CD4-positive, alpha-beta T cell (primary cell): ENCODE data around the gene LKAAEAR1. TPM values are rescaled to one million over a fixed set of nuclear protein-coding genes. Genes with fewer than 3 reads are reported as not detected.

Source experiments
- ATAC-seq: fragments of 200-7000 bp; cut with Tn5 transposase; one replicate; pipeline ENCODE4 v1.10.0; 2022; ENCODE audit warnings: mild to moderate bottlenecking; ENCODE audit not compliant: poor library complexity
- CTCF ChIA-PET: fragments of 350-600 bp; sonication (Branson Sonifier 250); formaldehyde crosslinking; loops from one replicate; lab custom pipeline; 2021; ENCODE audit warnings: antibody characterized with exemption, inconsistent platforms; lab: Charles Lee
- POLR2A ChIA-PET: fragments of 350-600 bp; sonication (Branson Sonifier 250); formaldehyde crosslinking; loops from one replicate; lab custom pipeline; 2021; ENCODE audit warnings: antibody characterized with exemption, inconsistent platforms; lab: Charles Lee
- DNase-seq, 14 experiments: peaks; one replicate each; pipeline ENCODE4 v3.0.0-alpha.2; 2013 to 2020; ENCODE audit warnings: mixed read lengths in 2 of 14
- H3K27ac ChIP-seq, 2 donors: one replicate each; pipeline versions ENCODE4 v1.5.1 to v1.7.0; 2013; ENCODE audit warnings: low read length in 2 of 2, low read depth in 1 of 2, mild to moderate bottlenecking in 1 of 2
- H3K27me3 ChIP-seq, 2 experiments: 1 replicate in 1 of 2; 2 replicates in 1 of 2; pipeline versions ENCODE4 v1.6.1 to v1.7.0; 2013; ENCODE audit warnings: low read length in 2 of 2, control low read depth in 1 of 2, mild to moderate bottlenecking in 1 of 2, moderate library complexity in 1 of 2; ENCODE audit not compliant: insufficient read depth in 2 of 2, control insufficient read depth in 1 of 2
- H3K36me3 ChIP-seq: one replicate; pipeline ENCODE4 v1.6.1; 2013; ENCODE audit warnings: low read length, control low read depth; ENCODE audit not compliant: insufficient read depth
- H3K4me1 ChIP-seq: one replicate; pipeline ENCODE4 v1.6.1; 2013; ENCODE audit warnings: low read length, control low read depth; ENCODE audit not compliant: insufficient read depth
- H3K4me3 ChIP-seq: one replicate; pipeline ENCODE4 v1.5.1; 2013; ENCODE audit warnings: mild to moderate bottlenecking, low read length, moderate library complexity
- H3K9me3 ChIP-seq, 2 experiments: 1 replicate in 1 of 2; 2 replicates in 1 of 2; pipeline versions ENCODE4 v1.6.1 to v1.7.0; 2013; ENCODE audit warnings: low read length in 2 of 2, mild to moderate bottlenecking in 2 of 2, control low read depth in 1 of 2, moderate library complexity in 1 of 2; ENCODE audit not compliant: control insufficient read depth in 1 of 2, insufficient read depth in 1 of 2
- H3K27ac Mint-ChIP-seq: one replicate; pipeline ENCODE4 v1.8.0; 2020; ENCODE audit warnings: mixed read lengths
- H3K27me3 Mint-ChIP-seq: one replicate; pipeline ENCODE4 v1.8.0; 2021; ENCODE audit warnings: mixed read lengths
- H3K36me3 Mint-ChIP-seq: one replicate; pipeline ENCODE4 v1.8.0; 2021; ENCODE audit warnings: low read depth, mixed read lengths
- H3K4me1 Mint-ChIP-seq: one replicate; pipeline ENCODE4 v1.8.0; 2021; ENCODE audit warnings: low read depth, mixed read lengths
- H3K4me3 Mint-ChIP-seq: one replicate; pipeline ENCODE4 v1.8.0; 2020; ENCODE audit warnings: mild to moderate bottlenecking, mixed read lengths
- H3K9me3 Mint-ChIP-seq: one replicate; pipeline ENCODE4 v1.8.0; 2020; ENCODE audit warnings: mixed read lengths
- intact Hi-C, 2 experiments: fragments of 100-400 bp; cut with DNase I in 1 of 2; cut with micrococcal nuclease in 1 of 2; formaldehyde crosslinking; loops; one replicate each; pipeline versions ENCODE4 v1.15.1 to v1.9.0; 2023 to 2025; cut with DNase I, micrococcal nuclease
- total RNA-seq, 174 experiments: library from RNA in 2 of 174; stranded (reverse) in 2 of 174; gene quantifications; one replicate each; pipeline ENCODE4 v1.2.3 and lab custom pipeline; 2021 to 2026
- TF ChIP-seq, protein P1 (sequence below): fragments of 200-600 bp; IDR thresholded peaks from one replicate; pipeline ENCODE4 v1.8.0; 2022; ENCODE audit warnings: antibody characterized with exemption, mild to moderate bottlenecking

LKAAEAR1 gene
- total RNA-seq, 2 experiments from 2014 or later, result 0.30 to 0.39 TPM

DNA sequence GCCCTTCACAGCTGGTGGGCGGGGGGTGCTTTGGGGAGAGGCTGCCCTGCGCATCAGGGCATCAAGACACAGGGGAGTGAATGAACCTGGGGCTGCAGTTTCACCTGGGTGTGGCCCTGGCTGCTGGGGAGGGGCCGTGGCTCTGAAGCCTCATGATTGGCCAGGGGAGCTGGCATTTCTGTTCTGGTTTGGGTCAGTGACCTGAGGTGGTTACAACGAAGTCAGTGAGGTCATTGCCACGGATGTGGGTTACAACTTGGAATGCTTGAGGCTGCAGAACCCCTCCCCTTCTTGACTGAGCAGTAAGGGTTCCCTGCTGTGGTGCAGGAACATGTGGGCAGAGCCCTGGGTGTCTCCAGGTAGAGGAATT lies 18.2 kb downstream of the LKAAEAR1 start:
- no peak overlapping the region for H3K4me3 ChIP-seq
- H3K36me3 Mint-ChIP-seq, result no peaks in the 10 kb centered on the region

DNA sequence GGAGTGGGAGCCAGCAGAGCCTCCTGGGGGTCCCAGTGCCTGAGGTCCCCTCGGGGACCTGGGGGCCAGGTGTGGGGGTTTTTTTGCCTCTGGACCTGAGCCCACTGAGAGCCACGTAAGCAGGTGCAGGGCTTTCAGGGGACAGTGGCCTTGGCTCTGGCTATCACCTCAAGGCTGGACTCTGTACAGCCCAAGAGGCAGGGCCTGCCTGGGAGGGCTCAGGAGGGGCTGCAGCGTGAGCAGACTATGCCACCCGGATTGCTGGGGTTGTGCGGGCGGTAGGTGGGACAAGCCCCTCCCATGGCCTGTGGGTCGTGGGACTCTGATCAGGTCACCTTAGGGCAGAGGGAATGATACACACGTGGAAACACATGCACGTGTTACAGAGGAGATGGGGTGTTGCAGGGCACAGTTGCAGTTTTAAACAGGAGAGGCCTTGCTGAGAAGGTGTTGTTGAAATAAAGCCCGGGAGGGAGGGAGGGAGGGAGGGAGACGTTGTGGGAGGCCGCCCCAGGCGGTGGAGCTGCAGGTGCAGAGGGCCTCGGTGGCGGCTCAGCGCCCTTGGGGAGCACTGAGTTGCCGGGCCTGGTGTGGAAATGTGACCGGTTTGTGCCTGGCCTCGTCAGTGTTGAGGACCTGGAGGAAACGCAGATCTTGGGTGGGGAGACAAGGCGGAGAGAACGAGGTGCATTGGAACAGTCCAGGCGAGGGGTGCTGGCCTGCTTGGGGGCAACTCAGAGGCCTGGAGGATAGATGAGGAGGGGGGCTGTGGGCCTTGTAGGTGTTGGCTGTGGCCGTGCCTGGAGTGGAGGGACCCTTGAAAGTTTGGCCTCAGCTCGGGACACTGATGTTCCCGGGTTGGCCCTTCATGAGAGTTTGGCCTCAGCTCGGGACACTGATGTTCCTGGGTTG lies 18.9 kb downstream of the LKAAEAR1 start:
- TF ChIP-seq, protein P1, sequence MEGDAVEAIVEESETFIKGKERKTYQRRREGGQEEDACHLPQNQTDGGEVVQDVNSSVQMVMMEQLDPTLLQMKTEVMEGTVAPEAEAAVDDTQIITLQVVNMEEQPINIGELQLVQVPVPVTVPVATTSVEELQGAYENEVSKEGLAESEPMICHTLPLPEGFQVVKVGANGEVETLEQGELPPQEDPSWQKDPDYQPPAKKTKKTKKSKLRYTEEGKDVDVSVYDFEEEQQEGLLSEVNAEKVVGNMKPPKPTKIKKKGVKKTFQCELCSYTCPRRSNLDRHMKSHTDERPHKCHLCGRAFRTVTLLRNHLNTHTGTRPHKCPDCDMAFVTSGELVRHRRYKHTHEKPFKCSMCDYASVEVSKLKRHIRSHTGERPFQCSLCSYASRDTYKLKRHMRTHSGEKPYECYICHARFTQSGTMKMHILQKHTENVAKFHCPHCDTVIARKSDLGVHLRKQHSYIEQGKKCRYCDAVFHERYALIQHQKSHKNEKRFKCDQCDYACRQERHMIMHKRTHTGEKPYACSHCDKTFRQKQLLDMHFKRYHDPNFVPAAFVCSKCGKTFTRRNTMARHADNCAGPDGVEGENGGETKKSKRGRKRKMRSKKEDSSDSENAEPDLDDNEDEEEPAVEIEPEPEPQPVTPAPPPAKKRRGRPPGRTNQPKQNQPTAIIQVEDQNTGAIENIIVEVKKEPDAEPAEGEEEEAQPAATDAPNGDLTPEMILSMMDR, result no peak
- POLR2A ChIA-PET, result interaction anchor here (0.6 to 2.5 kb wide), 4 partner anchors 11 to 164 kb away, joined by 3 to 13 read pairs (median 6); partner anchors contain the start of genes LKAAEAR1, OPRL1 and RGS19
- CTCF ChIA-PET, result interaction anchor here (0.8 to 1.3 kb wide), 3 partner anchors 11 to 92 kb away, joined by 3 read pairs; no protein-coding TSS in a partner anchor

More for the DNA sequence above, 18.2 kb downstream of the LKAAEAR1 start:
- H3K9me3 Mint-ChIP-seq, result no peaks in the 10 kb centered on the region
- H3K27me3 Mint-ChIP-seq, result no peaks in the 10 kb centered on the region
- H3K27ac Mint-ChIP-seq, result peak overlapping the region; percentile 88
- Histone ChIP-seq H3K4me1 (peaks cover 82% of the 10 kb centered on the region), H3K27ac (no peak overlapping the region), H3K36me3 (no peaks in the 10 kb centered on the region), H3K9me3 (no peaks in the 10 kb centered on the region), H3K27me3 (no peaks in the 10 kb centered on the region)
- H3K4me3 Mint-ChIP-seq, result peak overlapping the region; percentile 82
- TF ChIP-seq, protein P1, result no peak
- DNase-seq, result peak in 10 of 14 experiments; percentile 31 to 85 (median 52)
- ChIA-PET CTCF (interaction anchor here (0.8 to 1.3 kb wide), 3 partner anchors 11 to 93 kb away, joined by 3 read pairs; no protein-coding TSS in a partner anchor), POLR2A (interaction anchor here (1.9 to 2.5 kb wide), 3 partner anchors 11 to 18 kb away, joined by 4 to 13 read pairs (median 9); partner anchors contain the start of genes LKAAEAR1, OPRL1 and RGS19)
- intact Hi-C loops, result loop anchor here in 1 of 2 experiments (10.0 kb wide), 1 partner anchor 411 kb away; the partner anchor contains the start of genes RTEL1 and STMN3
- H3K4me1 Mint-ChIP-seq, result peaks cover 40% of the 10 kb centered on the region
- ATAC-seq, result peak; percentile 59

DNA sequence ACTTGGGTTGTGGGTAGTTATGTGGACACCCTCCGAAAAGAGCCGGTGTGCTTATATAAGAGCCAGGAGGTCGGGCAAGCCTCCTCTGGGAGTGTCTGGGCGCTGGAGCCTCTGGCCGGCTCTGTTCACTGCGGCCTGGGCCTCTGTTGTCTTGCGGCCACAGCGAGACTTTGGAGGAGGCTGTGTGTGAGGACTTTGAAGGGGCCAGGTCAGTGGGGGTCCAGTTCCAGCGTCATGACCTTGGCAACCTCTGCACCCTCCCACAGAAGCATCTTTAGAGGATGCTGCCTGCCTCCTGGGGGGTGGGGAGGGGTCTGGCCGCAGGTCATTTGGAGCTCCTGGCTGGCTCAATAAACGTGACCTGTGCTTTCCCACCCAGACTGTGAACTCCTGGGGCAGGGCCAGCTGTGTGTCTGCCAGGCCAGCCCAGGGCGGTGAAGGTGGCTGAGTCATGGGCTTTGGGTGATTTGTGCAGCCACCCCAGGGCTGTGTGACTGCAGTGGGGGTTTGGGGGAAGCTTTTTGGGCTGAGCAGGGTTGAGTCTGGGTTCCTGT lies 20.0 kb downstream of the LKAAEAR1 start:
- ChIA-PET POLR2A (interaction anchor here (0.6 to 1.1 kb wide), 5 partner anchors 13 to 199 kb away, joined by 3 to 6 read pairs (median 3); partner anchors contain the start of genes RGS19, SAMD10 and TPD52L2), CTCF (no interaction called here)
- Mint-ChIP-seq H3K4me3 (peak overlapping the region; percentile 85), H3K27ac (peak overlapping the region; percentile 48), H3K9me3 (no peaks in the 10 kb centered on the region), H3K27me3 (no peaks in the 10 kb centered on the region), H3K36me3 (no peaks in the 10 kb centered on the region), H3K4me1 (peaks cover 42% of the 10 kb centered on the region)
- H3K27me3 ChIP-seq, result no peaks in the 10 kb centered on the region
- H3K4me3 ChIP-seq, result peak overlapping the region; percentile 56
- no peaks in the 10 kb centered on the region for H3K9me3 ChIP-seq
- H3K27ac ChIP-seq, result no peak overlapping the region
- intact Hi-C loops, result loop anchor here in 1 of 2 experiments (5.0 to 10.0 kb wide), 2 partner anchors 357 to 409 kb away; partner anchors contain the start of genes ARFRP1, RTEL1, STMN3 and ZGPAT
- ATAC-seq (no peak), DNase-seq (no peak)
- H3K36me3 ChIP-seq, result no peaks in the 10 kb centered on the region
- TF ChIP-seq, protein P1, result no peak
- H3K4me1 ChIP-seq, result peaks cover 67% of the 10 kb centered on the region

More for the DNA sequence above, 18.9 kb downstream of the LKAAEAR1 start:
- H3K36me3 Mint-ChIP-seq, result no peaks in the 10 kb centered on the region
- DNase-seq (peak in 5 of 14 experiments; percentile 26 to 55 (median 28)), ATAC-seq (peak; percentile 18)
- peaks cover 40% of the 10 kb centered on the region for H3K4me1 Mint-ChIP-seq
- H3K27ac Mint-ChIP-seq, result peak overlapping the region; percentile 88
- H3K27me3 Mint-ChIP-seq, result no peaks in the 10 kb centered on the region
- Histone ChIP-seq H3K4me1 (peaks cover 77% of the 10 kb centered on the region), H3K27ac (no peak overlapping the region), H3K9me3 (no peaks in the 10 kb centered on the region), H3K36me3 (no peaks in the 10 kb centered on the region), H3K4me3 (no peak overlapping the region), H3K27me3 (no peaks in the 10 kb centered on the region)
- no peaks in the 10 kb centered on the region for H3K9me3 Mint-ChIP-seq
- intact Hi-C loops, result loop anchor here in 1 of 2 experiments (10.0 kb wide), 1 partner anchor 411 kb away; the partner anchor contains the start of genes RTEL1 and STMN3
- peak overlapping the region; percentile 82 for H3K4me3 Mint-ChIP-seq
